GM19397 (cell line): Measurements from ENCODE around the gene ANKMY2.
"Not testable (repeated sequence)": the region's sequence is repeated elsewhere in the genome, so short reads cannot be mapped to it uniquely, and the experiment has no call there.

Experiments used
- ATAC-seq: cut with Tn5 transposase; IDR thresholded peaks from one replicate; pipeline ENCODE4 v1.9.1; 2021; ENCODE audit warnings: mild to moderate bottlenecking, moderate library complexity; ENCODE audit not compliant: unreplicated experiment

ANKMY2 gene

DNA sequence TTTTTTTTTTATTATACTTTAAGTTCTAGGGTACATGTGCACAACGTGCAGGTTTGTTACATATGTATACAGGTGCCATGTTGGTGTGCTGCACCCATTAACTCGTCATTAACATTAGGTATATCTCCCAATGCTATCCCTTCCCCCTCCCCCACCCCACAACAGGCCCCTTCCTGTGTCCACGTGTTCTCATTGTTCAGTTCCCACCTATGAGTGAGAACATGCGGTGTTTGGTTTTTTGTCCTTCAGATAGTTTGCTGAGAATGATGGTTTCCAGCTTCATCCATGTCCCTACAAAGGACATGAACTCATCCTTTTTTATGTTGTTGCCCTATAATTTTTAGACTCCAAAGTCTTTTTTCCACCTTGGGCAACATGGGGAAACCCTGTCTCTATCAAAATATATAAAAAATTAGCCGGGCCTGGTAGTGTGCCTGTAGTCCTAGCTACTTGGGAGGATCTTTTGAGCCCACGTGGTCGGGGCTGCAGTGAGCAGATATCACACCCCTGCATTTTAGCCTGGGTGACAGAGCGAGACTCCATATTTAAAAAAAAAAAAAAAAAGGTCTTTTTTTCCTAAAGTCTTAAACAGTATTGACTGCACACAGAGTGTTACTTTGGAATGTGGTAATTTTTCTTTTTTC lies 14.4 kb upstream of the ANKMY2 start:
- ATAC-seq, result not testable (repeated sequence)

DNA sequence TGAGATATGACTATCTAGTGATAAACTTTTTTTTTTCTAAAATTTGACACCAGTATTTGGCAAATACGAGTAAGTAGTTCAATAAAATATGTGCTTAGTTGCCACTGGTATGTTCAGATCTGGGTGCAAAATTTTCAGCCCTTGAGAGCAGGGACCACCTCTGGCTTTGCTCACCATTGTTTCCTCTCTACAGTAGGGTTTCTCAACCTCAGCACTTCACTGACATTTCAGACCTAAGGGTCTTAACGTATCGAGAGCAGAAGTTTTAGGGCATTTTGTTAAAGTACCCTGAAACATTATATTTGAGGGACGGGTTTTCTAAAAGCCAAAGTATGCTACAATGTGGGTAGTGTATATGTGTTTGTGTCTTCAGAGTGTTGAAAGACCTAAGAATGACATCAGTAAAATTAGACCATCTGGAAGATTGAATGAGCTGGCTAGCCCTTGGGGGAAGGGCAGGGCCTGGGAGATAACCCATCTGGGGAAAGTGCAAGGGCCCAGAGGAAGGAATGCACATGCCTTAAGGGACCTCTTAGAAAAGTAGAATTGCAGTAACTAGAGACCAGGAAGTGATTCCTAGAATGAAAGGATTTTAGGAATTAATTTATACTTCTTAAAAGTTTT lies 12.2 kb upstream of the ANKMY2 start:
- no peak for ATAC-seq

DNA sequence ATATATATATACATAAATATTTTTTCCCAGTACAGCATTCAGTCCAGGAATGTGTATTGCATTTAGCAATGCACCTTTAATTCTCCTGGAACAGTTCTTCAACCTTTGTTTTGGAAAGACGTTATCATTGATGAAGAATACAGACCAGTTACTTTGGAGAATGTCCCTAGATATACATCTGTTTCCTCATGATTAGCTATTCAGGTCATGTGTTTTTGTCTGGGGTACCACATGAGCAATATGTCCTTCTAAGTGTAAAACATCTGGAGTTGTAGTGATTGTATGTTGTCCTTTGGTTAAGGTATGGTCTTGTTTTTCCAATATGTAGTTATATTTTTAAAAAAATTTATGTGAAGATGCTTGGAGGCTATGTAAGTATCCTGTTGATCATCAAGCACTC lies 10.6 kb upstream of the ANKMY2 start:
- no peak for ATAC-seq

DNA sequence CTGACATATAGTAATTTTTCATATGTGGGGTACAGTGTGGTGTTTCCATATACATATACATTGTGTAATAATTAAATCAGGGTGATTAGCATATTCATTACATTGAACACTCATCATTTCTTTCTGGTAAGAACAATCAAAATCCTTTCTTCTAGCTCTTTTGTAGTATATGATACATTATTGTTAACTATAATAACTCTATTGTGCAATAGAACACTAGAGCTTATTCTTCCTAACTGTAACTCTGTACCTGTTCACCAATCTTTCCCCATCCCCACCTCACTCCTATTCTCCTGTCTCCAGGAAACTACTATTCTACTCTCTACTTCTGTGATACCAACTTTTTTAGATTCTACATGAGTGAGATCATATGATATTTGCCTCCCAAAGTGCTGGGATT lies 9.8 kb upstream of the ANKMY2 start:
- ATAC-seq, result no peak

DNA sequence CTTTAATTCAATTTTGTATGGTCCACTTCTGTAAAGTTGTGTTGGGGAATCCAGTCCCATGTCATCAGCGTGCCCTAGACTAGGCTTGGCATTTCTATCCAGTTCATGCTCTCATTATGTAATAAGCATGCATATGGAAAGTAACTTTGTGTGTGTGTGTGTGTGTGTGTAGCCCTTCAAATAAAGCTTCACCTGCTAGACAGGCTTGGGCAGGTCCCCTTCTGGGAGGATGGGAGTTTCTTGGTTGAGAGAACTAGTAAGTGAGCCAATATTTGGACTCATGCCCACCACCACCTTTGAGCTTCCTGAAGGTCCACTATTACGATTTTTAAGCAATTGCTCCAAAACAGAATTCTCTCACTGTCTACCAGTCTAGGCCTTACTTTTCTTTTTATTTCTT lies 7.3 kb upstream of the ANKMY2 start:
- ATAC-seq, result no peak

DNA sequence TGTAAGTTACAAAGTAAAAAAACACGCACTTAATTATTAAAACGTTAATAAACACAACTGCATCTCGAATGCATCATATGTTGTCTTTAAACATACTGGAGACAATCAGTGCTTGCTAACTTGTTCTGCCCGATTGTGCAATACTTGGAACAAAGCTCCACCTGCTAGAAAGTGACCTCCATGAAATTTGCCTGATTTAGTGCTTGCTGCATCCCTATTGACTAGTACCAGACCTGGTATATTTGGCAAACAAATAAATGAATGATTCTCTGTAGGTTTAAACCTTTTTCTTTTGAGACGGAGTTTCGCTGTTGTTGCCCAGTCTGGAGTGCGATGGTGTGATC lies 6.7 kb upstream of the ANKMY2 start:
- ATAC-seq, result no peak

DNA sequence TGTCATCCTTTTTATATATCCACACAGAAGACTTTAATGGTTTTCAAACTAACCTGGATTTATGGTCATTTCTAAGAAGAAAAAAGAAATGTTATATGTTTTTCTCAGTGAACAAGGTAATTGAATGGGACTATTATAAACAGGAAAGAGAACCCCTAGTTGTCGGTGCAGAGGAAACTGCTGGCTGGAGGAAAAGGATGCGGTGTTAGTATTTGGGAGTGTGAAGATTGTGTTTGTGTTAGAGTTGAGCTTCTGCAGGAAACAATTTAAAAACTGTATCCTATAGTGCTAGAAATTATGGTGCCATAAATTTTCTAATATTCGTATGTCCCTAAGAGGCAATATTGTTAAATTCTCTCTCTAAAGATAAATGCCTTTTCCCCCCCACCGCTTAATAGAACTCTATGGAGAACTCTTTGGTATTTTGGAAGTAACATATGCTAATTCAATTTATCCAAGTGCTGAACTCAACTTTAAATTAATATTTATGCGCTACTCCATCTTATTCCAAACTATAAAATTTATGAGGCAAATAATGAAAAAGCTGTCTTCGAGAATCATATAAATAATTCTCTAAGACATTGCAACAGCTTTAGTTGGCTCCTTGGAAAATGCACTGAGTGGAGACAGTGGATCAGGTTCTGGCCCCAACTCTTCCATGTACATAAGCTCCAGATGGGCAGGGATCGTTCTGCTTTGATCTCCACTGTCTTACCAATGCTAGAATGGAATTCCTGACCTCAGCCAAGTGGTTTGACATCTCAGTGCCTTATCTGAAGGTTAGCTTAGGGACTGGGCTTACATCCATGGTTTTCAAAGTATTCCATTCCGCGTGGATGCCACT lies 6.1 kb upstream of the ANKMY2 start:
- no peak for ATAC-seq

DNA sequence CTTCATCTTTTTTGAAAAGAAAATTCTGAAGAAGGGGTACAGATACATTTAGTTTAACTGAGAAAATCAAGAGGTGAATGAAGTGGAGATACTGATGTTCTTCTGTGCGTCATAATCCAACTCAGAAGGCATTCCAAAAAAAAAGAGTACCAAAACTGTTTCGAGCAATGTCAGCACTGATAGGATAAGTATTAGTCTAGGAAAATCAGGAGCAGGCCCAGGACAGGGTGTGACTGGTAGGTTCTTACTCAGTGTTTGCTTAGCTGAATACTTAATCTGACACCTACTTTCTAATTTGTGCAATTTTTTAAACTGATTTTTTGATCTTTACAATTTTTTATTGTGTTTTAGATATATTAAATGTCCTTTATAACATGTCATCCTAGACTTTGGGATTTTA lies 4.7 kb upstream of the ANKMY2 start:
- no peak for ATAC-seq

DNA sequence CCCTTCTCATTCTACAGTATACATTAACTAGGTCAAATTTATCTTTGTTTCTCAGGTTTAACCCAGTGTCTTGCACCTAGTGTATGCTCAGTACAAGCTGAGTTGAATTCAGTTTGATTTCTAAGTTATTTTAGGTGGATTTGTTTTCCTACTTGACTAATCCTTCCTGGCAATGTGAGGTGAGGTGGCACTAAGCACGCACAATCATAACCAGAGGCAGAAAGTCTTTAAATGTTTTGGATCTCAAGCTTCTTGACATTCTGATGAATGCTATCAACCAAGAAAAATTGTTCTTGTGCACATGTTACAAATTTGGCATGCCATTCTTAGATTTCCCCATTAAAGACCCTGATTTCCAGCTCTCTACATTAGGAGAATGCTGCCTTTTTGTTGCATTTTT lies 3.6 kb upstream of the ANKMY2 start:
- ATAC-seq, result no peak

DNA sequence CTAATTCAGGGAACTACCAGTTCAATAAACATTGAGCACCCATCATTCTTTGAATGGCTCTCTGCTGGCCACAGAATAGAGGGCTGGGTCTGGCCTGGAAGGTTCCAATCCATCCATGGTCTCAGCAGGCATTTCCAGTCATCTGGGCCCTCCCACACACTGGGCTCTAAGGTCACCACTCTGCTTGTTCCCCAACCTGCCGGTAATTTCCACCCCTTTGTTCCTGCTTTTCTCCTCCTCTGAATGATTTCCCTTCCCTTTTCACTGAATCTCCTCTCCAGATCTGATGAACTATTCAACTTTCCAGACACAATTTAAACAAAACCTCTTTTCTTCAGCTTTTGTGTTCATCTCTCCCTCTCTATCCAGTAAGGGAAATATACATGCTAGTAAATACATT lies 3.0 kb upstream of the ANKMY2 start:
- ATAC-seq, result no peak

DNA sequence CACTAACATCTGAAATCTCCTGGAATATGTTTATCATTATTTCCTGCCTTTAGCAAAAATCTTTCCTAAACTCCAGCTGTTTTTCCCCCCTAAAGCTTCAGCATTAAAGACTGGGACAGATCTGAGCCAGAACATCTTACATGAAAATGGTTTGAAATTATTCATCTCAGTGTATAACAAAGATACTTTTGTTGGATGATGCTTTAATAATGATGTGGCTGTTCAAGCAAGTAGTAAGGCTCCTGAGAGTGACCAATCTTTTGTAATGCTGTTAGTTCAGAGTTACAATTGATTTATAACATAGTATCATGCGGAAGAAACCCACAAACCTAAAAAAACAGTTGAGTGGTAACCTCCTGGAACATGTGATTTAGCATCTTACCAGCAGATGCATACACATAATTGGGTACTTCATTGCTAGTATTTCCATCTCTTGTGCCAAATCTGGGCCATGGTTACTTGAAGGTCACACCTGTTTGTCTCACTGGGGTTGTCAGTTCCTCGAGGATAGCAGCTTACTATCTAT lies 1.9 kb upstream of the ANKMY2 start:
- no peak for ATAC-seq

DNA sequence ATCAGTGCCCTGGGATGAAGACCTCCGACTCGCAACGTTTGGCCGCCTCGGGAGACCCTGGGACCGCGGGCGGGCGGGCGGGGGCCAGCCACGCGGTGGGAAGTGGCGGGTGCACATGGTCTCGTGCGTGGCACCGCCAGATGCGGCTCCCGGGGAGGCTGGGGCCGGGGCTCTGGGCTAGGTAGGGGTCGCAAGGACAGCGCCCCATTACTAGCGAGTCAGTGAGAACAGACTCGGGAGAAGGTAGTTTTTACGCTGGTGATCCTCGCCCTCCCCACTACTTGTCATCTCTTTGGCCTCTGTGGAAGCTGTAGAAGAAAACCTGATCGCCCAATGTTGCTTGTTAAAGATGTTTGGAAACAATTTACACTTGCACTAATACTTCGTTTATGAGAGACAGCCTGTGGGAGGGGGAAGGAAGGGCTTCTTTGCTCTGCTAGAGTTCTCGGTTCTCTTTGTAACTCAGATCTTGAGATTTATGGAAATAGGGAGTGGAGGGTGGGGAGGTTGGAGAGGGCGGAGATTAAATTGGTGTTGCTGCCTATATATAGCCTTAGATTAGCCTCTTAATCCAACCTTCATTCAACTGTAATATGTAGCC lies 1.0 kb upstream of the ANKMY2 start:
- no peak for ATAC-seq

DNA sequence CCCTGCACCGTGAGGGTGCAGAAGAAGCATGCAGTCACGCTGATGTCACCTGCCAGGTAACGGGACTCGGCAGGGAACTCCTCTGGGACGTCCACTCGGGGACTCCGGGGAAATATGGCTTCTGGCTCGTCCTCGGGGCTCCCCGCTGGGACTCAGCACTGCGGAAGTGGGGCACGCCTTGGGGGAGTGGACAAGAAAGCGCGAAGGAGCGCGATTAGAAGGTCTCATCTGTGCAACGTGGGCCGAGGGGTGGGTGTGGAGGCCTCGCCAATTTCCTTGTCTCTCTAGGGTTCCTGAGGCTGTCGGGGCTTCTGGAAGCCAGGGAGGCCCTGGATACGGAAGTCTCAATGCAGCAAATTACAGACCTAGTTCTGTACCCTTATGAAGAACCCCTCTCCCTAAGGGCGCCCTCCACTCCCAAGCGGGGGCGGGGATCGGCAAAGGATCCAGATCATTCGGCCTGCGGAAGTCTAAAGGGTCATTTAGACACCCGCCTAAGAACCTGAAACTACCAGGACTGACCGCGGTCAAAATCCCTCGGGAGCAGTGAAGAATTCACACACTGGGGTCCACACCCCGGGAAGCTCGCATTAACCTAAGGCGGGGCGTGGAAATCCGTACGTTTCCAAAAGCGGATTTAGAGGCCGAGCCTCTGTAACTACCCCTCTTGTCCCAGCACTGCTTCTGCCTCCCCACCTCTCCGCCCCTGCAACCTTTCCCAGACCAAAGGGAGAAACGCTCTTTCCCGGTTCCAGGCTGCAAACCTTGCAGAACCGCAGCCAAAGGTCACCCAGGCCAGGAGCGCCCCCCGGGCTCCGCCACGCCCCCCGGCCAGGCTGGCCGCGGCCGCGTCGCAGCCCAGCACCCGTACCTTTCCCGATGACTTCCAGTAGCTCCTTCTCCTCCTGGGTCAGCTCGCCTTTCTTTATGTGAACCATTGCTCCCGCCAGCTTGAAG lies 640 bp downstream of the ANKMY2 start:
- ATAC-seq, result peak; percentile 13

DNA sequence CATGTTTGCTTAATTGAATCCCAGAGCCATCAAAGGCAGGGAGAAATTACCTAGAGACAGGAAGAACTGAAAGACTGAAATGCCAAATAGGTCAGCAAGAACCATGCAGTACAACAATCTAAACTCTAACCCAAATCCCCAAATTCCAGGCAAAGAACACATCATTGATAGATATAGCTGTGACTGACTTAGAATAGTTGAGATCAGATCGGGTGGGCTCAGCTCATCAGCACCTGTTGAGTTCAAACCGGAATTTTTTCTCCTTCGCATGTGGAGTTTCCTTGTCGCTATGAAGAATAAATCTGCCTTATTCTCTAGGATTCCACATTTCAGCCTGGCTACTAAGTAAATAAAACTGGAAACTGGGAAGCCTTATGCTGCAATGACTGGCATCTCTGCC lies 1.4 kb downstream of the ANKMY2 start:
- ATAC-seq, result no peak

DNA sequence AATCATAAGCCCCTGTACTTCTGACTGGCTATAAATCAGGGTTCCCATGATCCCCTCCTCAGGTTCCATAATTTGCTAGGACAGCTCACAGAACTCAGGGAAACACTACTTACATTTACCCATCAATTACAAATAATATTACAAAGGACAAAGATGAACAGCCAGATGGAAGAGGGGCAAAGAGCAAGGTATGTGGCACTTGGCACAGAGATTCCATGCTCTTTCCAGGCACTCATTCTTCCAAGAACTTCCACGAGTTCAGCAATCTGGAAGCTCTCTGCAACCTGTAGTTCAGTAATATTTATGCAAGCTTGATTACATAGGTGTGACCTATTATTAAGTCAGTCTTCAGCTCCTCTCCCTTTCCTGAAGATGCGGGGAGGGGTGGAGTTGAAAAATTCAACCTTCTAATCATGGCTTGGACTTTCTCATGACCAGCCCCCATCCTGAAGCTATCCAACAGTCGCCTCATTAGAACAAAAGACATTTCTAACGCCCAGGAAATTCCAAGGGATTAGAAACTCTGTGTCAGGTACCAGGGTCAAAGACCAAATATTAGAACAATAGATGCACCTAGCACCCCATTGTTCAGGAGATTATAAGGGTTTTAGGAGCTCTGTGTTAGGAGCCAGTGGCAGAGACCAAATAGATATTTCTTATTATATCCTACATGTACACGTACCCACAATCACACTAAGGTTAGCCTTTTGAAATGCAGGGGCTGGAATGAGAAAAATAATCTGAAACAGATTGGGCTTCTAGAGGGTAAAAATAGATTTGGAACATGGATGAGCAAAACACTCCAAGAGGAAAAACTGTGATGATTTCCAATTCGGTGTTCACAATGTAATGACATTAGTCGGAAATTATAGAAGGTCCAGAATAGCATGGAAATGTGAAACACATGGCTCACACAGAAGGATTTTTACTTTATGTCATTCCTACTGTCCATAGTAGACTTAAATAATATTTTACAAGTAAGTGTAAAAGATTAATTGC lies 7.0 kb downstream of the ANKMY2 start:
- ATAC-seq, result no peak

DNA sequence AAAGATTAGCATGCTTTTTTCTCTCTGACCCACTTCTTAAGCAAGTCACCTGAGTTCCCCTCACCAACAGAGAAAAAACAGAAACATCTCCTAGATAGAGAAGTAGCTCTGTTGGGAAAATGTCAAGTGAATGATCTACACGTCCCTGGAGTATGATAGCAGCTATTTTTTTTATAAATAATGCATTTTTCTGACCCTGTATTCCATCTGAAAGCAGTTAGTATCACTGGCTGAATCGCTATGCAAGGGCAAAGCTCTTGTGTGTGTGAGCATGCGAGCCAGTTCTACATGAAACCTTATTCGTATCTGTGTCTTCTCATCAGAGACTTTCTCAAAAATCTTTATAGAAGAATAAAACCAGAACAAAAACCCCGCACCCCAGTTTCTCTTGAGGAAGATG lies 8.2 kb downstream of the ANKMY2 start:
- ATAC-seq, result no peak

DNA sequence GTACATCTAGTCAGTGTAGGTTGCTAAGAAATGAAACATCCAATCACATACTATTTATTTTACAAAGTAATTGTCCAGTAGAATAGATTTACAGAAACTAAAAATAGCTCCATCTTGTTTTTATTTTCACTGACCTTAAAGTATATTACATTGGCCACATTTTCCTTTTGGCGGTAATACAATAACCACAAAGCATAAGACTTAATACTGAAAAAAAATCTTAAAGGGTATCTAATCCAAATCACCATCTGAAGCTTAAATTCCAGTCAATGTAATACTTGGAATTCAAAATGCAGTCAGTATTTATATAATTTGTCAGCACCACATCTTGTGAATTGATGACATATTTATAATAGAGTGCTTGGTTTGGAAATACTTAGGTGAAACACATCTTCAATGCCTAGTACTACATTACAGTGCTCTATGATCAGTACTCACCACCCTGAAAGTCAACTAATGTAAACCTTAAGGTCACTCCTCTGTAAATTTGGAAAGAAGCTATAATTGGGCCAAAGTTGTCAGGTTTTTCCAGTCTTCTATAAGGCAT lies 8.9 kb downstream of the ANKMY2 start:
- ATAC-seq, result no peak

DNA sequence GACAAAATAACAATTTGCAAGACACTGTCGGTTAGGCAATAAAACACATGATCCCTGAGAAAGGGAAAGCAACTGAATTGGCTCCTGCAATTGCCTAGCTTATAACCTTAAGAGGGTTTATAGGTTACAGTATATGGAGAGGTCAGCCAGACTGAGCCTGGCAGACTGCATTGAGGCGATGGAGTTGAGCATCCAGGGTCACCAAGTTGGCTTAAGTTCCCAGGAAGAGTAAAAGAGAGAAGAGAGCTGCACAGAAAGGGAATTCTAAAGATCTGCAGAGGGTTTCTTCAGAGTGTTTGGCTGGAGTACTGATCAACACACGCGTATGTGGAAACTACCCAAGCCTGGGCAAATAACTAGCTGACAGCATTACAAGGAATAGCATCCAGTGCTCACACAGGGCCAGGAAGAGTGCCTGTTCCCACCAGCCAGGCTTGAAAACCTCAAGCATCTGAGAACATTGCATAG lies 11.2 kb downstream of the ANKMY2 start:
- ATAC-seq, result no peak

DNA sequence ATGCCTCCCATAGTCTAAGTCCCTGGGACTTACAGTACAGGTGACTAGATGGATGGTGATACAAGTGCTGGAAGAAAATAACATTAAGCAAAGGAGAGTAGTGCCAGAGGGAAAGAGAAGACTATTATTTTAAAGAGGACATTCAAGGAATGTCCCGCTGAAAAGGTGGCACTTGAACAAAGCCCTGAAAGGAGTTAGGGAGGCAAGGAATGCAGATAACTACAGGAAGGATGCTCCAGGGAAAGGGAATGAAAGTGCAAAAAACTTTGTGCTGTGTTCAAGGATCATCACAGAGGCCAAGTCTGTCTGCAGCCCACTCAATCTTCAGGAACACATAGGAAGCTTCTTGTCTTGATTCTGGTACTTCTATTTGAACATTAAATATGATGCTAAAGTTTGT lies 14.9 kb downstream of the ANKMY2 start:
- ATAC-seq, result no peak
